Mucosa of rectum (tissue), 2 donors: ENCODE measurements around the gene ZNF835.
"Not testable (repeated sequence)": the region's sequence is repeated elsewhere in the genome, so short reads cannot be mapped to it uniquely, and the experiment has no call there.

Experiments
- H3K27ac ChIP-seq, 2 donors: one replicate each; pipeline ENCODE4 v1.7.0; 2013; ENCODE audit warnings: inconsistent platforms in 2 of 2, low read depth in 2 of 2, low read length in 2 of 2
- H3K27me3 ChIP-seq, 2 donors: one replicate each; pipeline ENCODE4 v1.7.0; 2013; ENCODE audit warnings: low read length in 2 of 2; ENCODE audit not compliant: control insufficient read depth in 2 of 2, insufficient read depth in 2 of 2
- H3K36me3 ChIP-seq, 2 donors: one replicate each; pipeline ENCODE4 v1.7.0; 2013; ENCODE audit warnings: low read length in 2 of 2; ENCODE audit not compliant: control insufficient read depth in 2 of 2, insufficient read depth in 2 of 2
- H3K4me1 ChIP-seq, 2 donors: one replicate each; pipeline ENCODE4 v1.7.0; 2013; ENCODE audit warnings: low read length in 2 of 2, mild to moderate bottlenecking in 1 of 2; ENCODE audit not compliant: control insufficient read depth in 2 of 2, insufficient read depth in 2 of 2
- H3K4me3 ChIP-seq, 2 donors: one replicate each; pipeline ENCODE4 v1.7.0; 2013; ENCODE audit warnings: low read length in 2 of 2
- H3K9ac ChIP-seq, 2 donors: one replicate each; pipeline ENCODE4 v1.7.0; 2013; ENCODE audit warnings: low read length in 2 of 2, low read depth in 1 of 2, mild to moderate bottlenecking in 1 of 2
- H3K9me3 ChIP-seq, 2 donors: one replicate each; pipeline ENCODE4 v1.7.0; 2013; ENCODE audit warnings: low read length in 2 of 2; ENCODE audit not compliant: control insufficient read depth in 2 of 2
- donor health status: healthy.
- donor health status: Normal muscosa, but diverticular disease.

Gene ZNF835

GRCh38 chr19:56690670-56691069 lies 19.1 kb upstream of the ZNF835 start:
- H3K4me3 ChIP-seq, result no peak overlapping the region
- no peaks in the 10 kb centered on the region for H3K36me3 ChIP-seq
- H3K9me3 ChIP-seq, result peaks cover 2 to 4% of the 10 kb centered on the region in 2 donors
- H3K9ac ChIP-seq, result no peak overlapping the region
- H3K27ac ChIP-seq, result no peak overlapping the region
- H3K27me3 ChIP-seq, result no peaks in the 10 kb centered on the region
- no peaks in the 10 kb centered on the region for H3K4me1 ChIP-seq

GRCh38 chr19:56689198-56689597 lies 17.6 kb upstream of the ZNF835 start:
- Histone ChIP-seq H3K9me3 (peaks cover 2 to 4% of the 10 kb centered on the region in 2 donors), H3K27ac (no peak overlapping the region), H3K27me3 (no peaks in the 10 kb centered on the region), H3K4me1 (no peaks in the 10 kb centered on the region), H3K9ac (no peak overlapping the region), H3K4me3 (no peak overlapping the region), H3K36me3 (no peaks in the 10 kb centered on the region)

- Histone ChIP-seq H3K27ac (no peak overlapping the region), H3K4me1 (no peaks in the 10 kb centered on the region), H3K27me3 (no peaks in the 10 kb centered on the region), H3K4me3 (no peak overlapping the region), H3K9ac (no peak overlapping the region), H3K9me3 (peaks cover 0 to 4% of the 10 kb centered on the region in 2 donors), H3K36me3 (no peaks in the 10 kb centered on the region)
Measured at GRCh38 chr19:56687031-56687430, 15.5 kb upstream of the ZNF835 start.

GRCh38 chr19:56683116-56683515 lies 11.6 kb upstream of the ZNF835 start:
- Histone ChIP-seq H3K9me3 (peaks cover 0 to 2% of the 10 kb centered on the region in 2 donors), H3K27me3 (no peaks in the 10 kb centered on the region), H3K4me3 (no peak overlapping the region), H3K4me1 (no peaks in the 10 kb centered on the region), H3K27ac (no peak overlapping the region), H3K9ac (no peak overlapping the region), H3K36me3 (no peaks in the 10 kb centered on the region)

- Histone ChIP-seq H3K36me3 (no peaks in the 10 kb centered on the region), H3K27ac (no peak overlapping the region), H3K4me3 (no peak overlapping the region), H3K27me3 (no peaks in the 10 kb centered on the region), H3K4me1 (no peaks in the 10 kb centered on the region), H3K9ac (no peak overlapping the region), H3K9me3 (peaks cover 0 to 5% of the 10 kb centered on the region in 2 donors)
Measured at GRCh38 chr19:56681702-56682101, 10.1 kb upstream of the ZNF835 start.

GRCh38 chr19:56678205-56678604 lies 6.6 kb upstream of the ZNF835 start:
- Histone ChIP-seq H3K9ac (no peak overlapping the region), H3K4me3 (no peak overlapping the region), H3K27me3 (no peaks in the 10 kb centered on the region), H3K9me3 (peaks cover 0 to 5% of the 10 kb centered on the region in 2 donors), H3K4me1 (no peaks in the 10 kb centered on the region), H3K27ac (no peak overlapping the region), H3K36me3 (no peaks in the 10 kb centered on the region)

GRCh38 chr19:56672610-56673009 lies 1.1 kb upstream of the ZNF835 start:
- H3K4me1 ChIP-seq, H3K27me3 ChIP-seq, H3K9me3 ChIP-seq, H3K27ac ChIP-seq, H3K36me3 ChIP-seq, H3K9ac ChIP-seq, H3K4me3 ChIP-seq: not testable (repeated sequence)

GRCh38 chr19:56670961-56671612 lies 470 bp downstream of the ZNF835 start:
- Histone ChIP-seq H3K9me3 (peaks cover 5 to 6% of the 10 kb centered on the region in 2 donors), H3K27me3 (no peaks in the 10 kb centered on the region), H3K27ac (no peak overlapping the region), H3K36me3 (no peaks in the 10 kb centered on the region), H3K4me1 (peaks cover 3 to 5% of the 10 kb centered on the region in 2 donors), H3K4me3 (peak overlapping the region; percentile 83 to 84), H3K9ac (peak overlapping the region; percentile 60 to 67)

- Histone ChIP-seq H3K9me3 (peaks cover 5 to 6% of the 10 kb centered on the region in 2 donors), H3K36me3 (no peaks in the 10 kb centered on the region), H3K27ac (no peak overlapping the region), H3K27me3 (no peaks in the 10 kb centered on the region), H3K4me3 (peak overlapping the region; percentile 83 to 84), H3K4me1 (peaks cover 3 to 5% of the 10 kb centered on the region in 2 donors), H3K9ac (no peak overlapping the region)
Measured at GRCh38 chr19:56670401-56670960, 1.1 kb downstream of the ZNF835 start.

- Histone ChIP-seq H3K9ac (no peak overlapping the region), H3K4me3 (no peak overlapping the region), H3K9me3 (peaks cover 5 to 6% of the 10 kb centered on the region in 2 donors), H3K4me1 (peaks cover 3 to 5% of the 10 kb centered on the region in 2 donors), H3K27ac (no peak overlapping the region), H3K36me3 (no peaks in the 10 kb centered on the region), H3K27me3 (no peaks in the 10 kb centered on the region)
Measured at GRCh38 chr19:56668676-56669075, 2.9 kb downstream of the ZNF835 start.
